ENCODE results near the gene SRD5A2.
A peak's percentile ranks its signal among the peaks of the same experiment; 100 is the strongest.

Gene SRD5A2

GRCh38 chr2:31563273-31563839 is 17.4 kb downstream of the SRD5A2 start:
- no peaks in the 10 kb centered on the region for H3K4me1 ChIP-seq (ENCODE audit: control insufficient read depth, insufficient read depth, low read length)
- no peak for DNase-seq (ENCODE audit: low read depth, low spot score)
- no peak overlapping the region for H3K27ac ChIP-seq (ENCODE audit: low read length)
- no peak overlapping the region for H3K4me3 ChIP-seq (ENCODE audit: low read length)
- H3K9me3 ChIP-seq (ENCODE audit: control insufficient read depth, insufficient read depth, low read length): no peaks in the 10 kb centered on the region
- no peaks in the 10 kb centered on the region for H3K27me3 ChIP-seq (ENCODE audit: control insufficient read depth, insufficient read depth, low read length)
- no peaks in the 10 kb centered on the region for H3K36me3 ChIP-seq (ENCODE audit: control insufficient read depth, insufficient read depth, low read length)
- no CpG with 5 or more reads among the region's 1 CpG for WGBS (ENCODE audit: insufficient coverage, insufficient read length)

- Histone ChIP-seq H3K36me3 (ENCODE audit: control insufficient read depth, insufficient read depth, low read length) (no peaks in the 10 kb centered on the region), H3K27ac (ENCODE audit: low read length) (no peak overlapping the region), H3K4me3 (ENCODE audit: low read length) (no peak overlapping the region), H3K27me3 (ENCODE audit: control insufficient read depth, insufficient read depth, low read length) (no peaks in the 10 kb centered on the region; the same call in 1 of the 2 replicates), H3K9me3 (ENCODE audit: control insufficient read depth, insufficient read depth, low read length) (no peaks in the 10 kb centered on the region), H3K4me1 (ENCODE audit: control insufficient read depth, insufficient read depth, low read length) (no peaks in the 10 kb centered on the region)
- no peak for DNase-seq (ENCODE audit: low read depth, low spot score)
- WGBS (ENCODE audit: insufficient coverage, insufficient read length): no CpG with 5 or more reads among the region's 1 CpG
These were observed 18.9 kb downstream of the SRD5A2 start for GRCh38 chr2:31561823-31562222.

- WGBS (ENCODE audit: insufficient coverage, insufficient read length): no CpG with 5 or more reads among the region's 7 CpGs
- H3K27ac ChIP-seq (ENCODE audit: low read length): no peak overlapping the region
These were observed 22.1 kb downstream of the SRD5A2 start for GRCh38 chr2:31558401-31559295.

DNA sequence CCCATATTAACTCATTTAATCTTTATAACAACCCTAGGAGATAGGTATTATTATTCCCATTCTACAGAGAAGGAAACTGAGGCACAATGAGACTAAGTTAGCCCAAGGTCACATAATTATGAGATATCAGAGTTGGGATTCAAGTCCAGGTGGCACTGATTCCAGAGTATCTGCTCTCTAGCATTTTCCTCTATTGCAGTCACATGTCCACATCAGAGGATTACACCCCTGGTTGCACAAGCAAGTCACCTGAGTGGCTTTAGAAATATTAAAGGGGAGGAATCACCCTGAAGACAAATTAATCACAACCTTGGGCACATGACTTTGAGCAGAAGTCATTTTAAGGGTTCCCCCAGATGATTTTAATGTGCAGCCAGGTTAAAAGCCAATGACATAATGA is 23.8 kb downstream of the SRD5A2 start:
- Histone ChIP-seq H3K4me3 (ENCODE audit: low read length) (no peak overlapping the region), H3K4me1 (ENCODE audit: control insufficient read depth, insufficient read depth, low read length) (no peaks in the 10 kb centered on the region), H3K36me3 (ENCODE audit: control insufficient read depth, insufficient read depth, low read length) (no peaks in the 10 kb centered on the region), H3K27me3 (ENCODE audit: control insufficient read depth, insufficient read depth, low read length) (no peaks in the 10 kb centered on the region; the same call in 1 of the 2 replicates), H3K27ac (ENCODE audit: low read length) (no peak overlapping the region), H3K9me3 (ENCODE audit: control insufficient read depth, insufficient read depth, low read length) (no peaks in the 10 kb centered on the region)
- DNase-seq (ENCODE audit: low read depth, low spot score): no peak

More at GRCh38 chr2:31558401-31559295, 22.1 kb downstream of the SRD5A2 start:
- no peaks in the 10 kb centered on the region for H3K4me1 ChIP-seq (ENCODE audit: control insufficient read depth, insufficient read depth, low read length)
- no peaks in the 10 kb centered on the region; the same call in 1 of the 2 replicates for H3K27me3 ChIP-seq (ENCODE audit: control insufficient read depth, insufficient read depth, low read length)
- no peak overlapping the region for H3K4me3 ChIP-seq (ENCODE audit: low read length)
- H3K36me3 ChIP-seq (ENCODE audit: control insufficient read depth, insufficient read depth, low read length): no peaks in the 10 kb centered on the region
- H3K9me3 ChIP-seq (ENCODE audit: control insufficient read depth, insufficient read depth, low read length): no peaks in the 10 kb centered on the region
- no peak for DNase-seq (ENCODE audit: low read depth, low spot score)

- no peak for DNase-seq (ENCODE audit: low read depth, low spot score)
- WGBS (ENCODE audit: insufficient coverage, insufficient read length): no CpG with 5 or more reads among the region's 3 CpGs
- H3K27ac ChIP-seq (ENCODE audit: low read length): no peak overlapping the region
These were observed 24.6 kb downstream of the SRD5A2 start for GRCh38 chr2:31555967-31556706.

GRCh38 chr2:31553362-31553761 is 27.4 kb downstream of the SRD5A2 start:
- H3K4me1 ChIP-seq (ENCODE audit: control insufficient read depth, insufficient read depth, low read length): no peaks in the 10 kb centered on the region
- WGBS (ENCODE audit: insufficient coverage, insufficient read length): no CpG with 5 or more reads among the region's 2 CpGs
- DNase-seq (ENCODE audit: low read depth, low spot score): no peak
- no peak overlapping the region for H3K4me3 ChIP-seq (ENCODE audit: low read length)
- H3K27me3 ChIP-seq (ENCODE audit: control insufficient read depth, insufficient read depth, low read length): no peaks in the 10 kb centered on the region; the same call in 1 of the 2 replicates
- H3K36me3 ChIP-seq (ENCODE audit: control insufficient read depth, insufficient read depth, low read length): no peaks in the 10 kb centered on the region
- H3K9me3 ChIP-seq (ENCODE audit: control insufficient read depth, insufficient read depth, low read length): no peaks in the 10 kb centered on the region
- no peak overlapping the region for H3K27ac ChIP-seq (ENCODE audit: low read length)

More at GRCh38 chr2:31555967-31556706, 24.6 kb downstream of the SRD5A2 start:
- Histone ChIP-seq H3K36me3 (ENCODE audit: control insufficient read depth, insufficient read depth, low read length) (no peaks in the 10 kb centered on the region), H3K4me1 (ENCODE audit: control insufficient read depth, insufficient read depth, low read length) (no peaks in the 10 kb centered on the region), H3K4me3 (ENCODE audit: low read length) (no peak overlapping the region), H3K9me3 (ENCODE audit: control insufficient read depth, insufficient read depth, low read length) (no peaks in the 10 kb centered on the region), H3K27me3 (ENCODE audit: control insufficient read depth, insufficient read depth, low read length) (no peaks in the 10 kb centered on the region; the same call in 1 of the 2 replicates)

DNA sequence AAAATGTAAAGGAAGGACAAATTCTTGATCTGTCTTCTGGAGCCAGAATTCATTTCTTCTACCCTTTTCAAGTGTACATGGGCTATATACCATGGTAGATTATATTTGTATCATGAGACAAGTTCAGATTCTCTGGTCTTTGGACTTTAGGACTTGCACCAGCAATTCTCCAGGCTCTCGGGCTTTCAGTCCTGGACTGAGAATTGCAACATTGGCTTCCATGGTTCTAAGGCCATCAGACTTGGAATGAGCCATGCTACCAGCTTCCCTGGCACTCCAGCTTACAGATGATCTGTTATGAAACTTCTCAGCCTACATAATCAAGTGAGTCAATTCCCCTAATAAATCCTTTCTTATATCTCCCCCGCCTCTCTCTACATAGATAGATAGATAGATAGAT is 33.3 kb downstream of the SRD5A2 start:
- WGBS (ENCODE audit: insufficient coverage, insufficient read length): no CpG with 5 or more reads among the region's 2 CpGs
- no peak overlapping the region for H3K4me3 ChIP-seq (ENCODE audit: low read length)
- DNase-seq (ENCODE audit: low read depth, low spot score): no peak
- no peaks in the 10 kb centered on the region for H3K4me1 ChIP-seq (ENCODE audit: control insufficient read depth, insufficient read depth, low read length)
- H3K27ac ChIP-seq (ENCODE audit: low read length): no peak overlapping the region
- H3K27me3 ChIP-seq (ENCODE audit: control insufficient read depth, insufficient read depth, low read length): no peaks in the 10 kb centered on the region
- no peaks in the 10 kb centered on the region for H3K9me3 ChIP-seq (ENCODE audit: control insufficient read depth, insufficient read depth, low read length)
- no peaks in the 10 kb centered on the region for H3K36me3 ChIP-seq (ENCODE audit: control insufficient read depth, insufficient read depth, low read length)

DNA sequence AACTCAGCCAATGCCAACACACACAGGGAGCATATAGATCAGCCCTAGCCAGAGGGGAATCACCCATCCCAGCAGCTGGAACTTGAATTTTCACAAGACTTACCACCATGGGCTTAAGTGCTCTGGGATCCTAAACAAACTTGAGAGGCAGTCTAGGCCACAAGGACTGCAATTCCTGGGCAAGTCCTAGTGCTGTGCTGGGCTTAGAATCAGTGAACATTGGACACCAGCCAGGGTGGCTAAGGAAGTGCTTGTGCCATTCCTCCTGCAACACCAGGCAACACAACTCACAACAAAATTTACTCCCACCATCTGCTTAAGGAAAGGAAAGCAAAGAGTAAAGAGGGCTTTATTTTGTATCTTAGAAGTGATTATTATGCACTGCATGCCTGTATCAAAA is 38.9 kb downstream of the SRD5A2 start:
- no peak overlapping the region for H3K27ac ChIP-seq (ENCODE audit: low read length)
- H3K4me1 ChIP-seq (ENCODE audit: control insufficient read depth, insufficient read depth, low read length): peaks cover 1% of the 10 kb centered on the region; the same call in 1 of the 2 replicates
- no peaks in the 10 kb centered on the region for H3K36me3 ChIP-seq (ENCODE audit: control insufficient read depth, insufficient read depth, low read length)
- H3K4me3 ChIP-seq (ENCODE audit: low read length): no peak overlapping the region
- H3K9me3 ChIP-seq (ENCODE audit: control insufficient read depth, insufficient read depth, low read length): 0 out of 2 replicates have a peak, but pooled peaks cover 2% of the 10 kb centered on the region
- no peak for DNase-seq (ENCODE audit: low read depth, low spot score)
- H3K27me3 ChIP-seq (ENCODE audit: control insufficient read depth, insufficient read depth, low read length): no peaks in the 10 kb centered on the region

DNA sequence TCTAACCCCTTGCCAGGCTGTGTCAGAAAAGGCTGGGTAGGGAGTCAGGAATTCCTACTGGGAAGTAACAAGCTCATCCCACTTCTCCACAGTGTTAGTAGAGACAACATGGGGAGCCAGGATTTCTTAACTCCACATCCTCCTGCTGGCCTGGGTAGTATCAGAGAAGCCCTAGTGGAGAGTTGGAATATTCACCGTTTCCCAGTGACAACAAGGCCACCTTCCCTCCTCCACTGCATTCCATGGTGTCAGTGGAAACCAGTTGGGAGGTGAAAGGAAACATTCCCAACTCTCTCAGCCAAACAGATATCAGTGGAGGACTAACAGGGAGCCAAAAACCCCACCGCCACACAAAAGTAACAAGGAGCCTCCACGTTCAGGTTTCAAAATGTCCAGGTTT is 41.2 kb downstream of the SRD5A2 start:
- Histone ChIP-seq H3K27me3 (ENCODE audit: control insufficient read depth, insufficient read depth, low read length) (no peaks in the 10 kb centered on the region), H3K4me1 (ENCODE audit: control insufficient read depth, insufficient read depth, low read length) (peaks cover 1% of the 10 kb centered on the region; the same call in 1 of the 2 replicates), H3K36me3 (ENCODE audit: control insufficient read depth, insufficient read depth, low read length) (no peaks in the 10 kb centered on the region), H3K27ac (ENCODE audit: low read length) (no peak overlapping the region), H3K9me3 (ENCODE audit: control insufficient read depth, insufficient read depth, low read length) (0 out of 2 replicates have a peak, but pooled peaks cover 2% of the 10 kb centered on the region), H3K4me3 (ENCODE audit: low read length) (no peak overlapping the region)
- no CpG with 5 or more reads among the region's 3 CpGs for whole genome bisulfite sequencing (ENCODE audit: insufficient coverage, insufficient read length)
- DNase-seq (ENCODE audit: low read depth, low spot score): peak; percentile 22

DNA sequence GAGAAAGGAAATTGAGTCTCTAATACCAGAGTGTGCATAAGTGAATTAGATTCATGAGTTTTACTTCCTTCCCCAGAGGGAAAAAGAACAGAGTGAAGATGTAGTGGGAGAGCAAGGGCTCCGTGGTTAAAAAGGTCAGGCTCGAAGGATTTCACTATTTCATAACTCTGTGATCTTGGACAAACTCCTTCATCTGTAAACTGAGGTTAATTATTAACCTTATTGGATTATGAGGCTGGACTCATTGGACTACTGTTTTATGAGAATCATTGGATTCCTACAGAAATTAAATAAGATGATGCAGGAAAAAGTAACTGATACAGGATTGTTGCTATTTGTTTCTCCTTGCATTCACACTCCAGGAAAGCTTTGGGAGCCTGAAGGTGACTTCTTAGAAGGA is 45.0 kb downstream of the SRD5A2 start:
- H3K27ac ChIP-seq (ENCODE audit: low read length): no peak overlapping the region
- no peaks in the 10 kb centered on the region for H3K36me3 ChIP-seq (ENCODE audit: control insufficient read depth, insufficient read depth, low read length)
- no peaks in the 10 kb centered on the region for H3K4me1 ChIP-seq (ENCODE audit: control insufficient read depth, insufficient read depth, low read length)
- H3K27me3 ChIP-seq (ENCODE audit: control insufficient read depth, insufficient read depth, low read length): no peaks in the 10 kb centered on the region
- WGBS (ENCODE audit: insufficient coverage, insufficient read length): no CpG with 5 or more reads among the region's 2 CpGs
- no peaks in the 10 kb centered on the region for H3K9me3 ChIP-seq (ENCODE audit: control insufficient read depth, insufficient read depth, low read length)
- H3K4me3 ChIP-seq (ENCODE audit: low read length): no peak overlapping the region
- no peak for DNase-seq (ENCODE audit: low read depth, low spot score)

Measured in iPS DF 6.9 (cell line).